HT-29 (cell line): ENCODE measurements around the gene S1PR2. TPM values are rescaled to one million over a fixed set of nuclear protein-coding genes. Genes with fewer than 3 reads are reported as not detected.
"Not testable (repeated sequence)": the region's sequence is repeated elsewhere in the genome, so short reads cannot be mapped to it uniquely, and the experiment has no call there.

Experiments used
- DNase-seq: peaks from one replicate; pipeline ENCODE4 v3.0.0-alpha.2; 2015; ENCODE audit warnings: low spot score
- total RNA-seq: library from RNA; depleted of rRNA; stranded (reverse); fragments of >200 nt; shearing (Covaris generic); gene quantifications from 2 replicates; pipeline ENCODE4 v1.2.3, GENCODE V29; 2014

S1PR2 gene
- total RNA-seq, 1 experiment from 2014 or later, result 1.4 TPM

DNA sequence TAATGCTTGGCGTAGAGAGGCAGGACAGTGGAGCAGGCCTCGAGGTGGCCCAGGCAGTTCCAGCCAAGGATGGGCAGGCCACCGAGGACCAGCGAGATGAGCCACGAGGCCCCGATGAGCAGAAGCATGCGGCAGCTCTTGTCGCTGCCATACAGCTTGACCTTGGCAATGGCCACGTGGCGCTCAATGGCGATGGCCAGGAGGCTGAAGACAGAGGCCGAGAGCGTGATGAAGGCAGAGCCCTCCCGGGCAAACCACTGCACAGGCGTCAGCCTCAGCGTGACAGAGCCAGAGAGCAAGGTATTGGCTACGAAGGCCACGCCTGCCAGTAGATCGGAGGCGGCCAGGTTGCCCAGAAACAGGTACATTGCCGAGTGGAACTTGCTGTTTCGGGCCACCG lies 6.8 kb downstream of the S1PR2 start:
- no peak for DNase-seq

- DNase-seq, result no peak
These were observed 7.5 kb downstream of the S1PR2 start for GRCh38 chr19:10223488-10224213.

DNA sequence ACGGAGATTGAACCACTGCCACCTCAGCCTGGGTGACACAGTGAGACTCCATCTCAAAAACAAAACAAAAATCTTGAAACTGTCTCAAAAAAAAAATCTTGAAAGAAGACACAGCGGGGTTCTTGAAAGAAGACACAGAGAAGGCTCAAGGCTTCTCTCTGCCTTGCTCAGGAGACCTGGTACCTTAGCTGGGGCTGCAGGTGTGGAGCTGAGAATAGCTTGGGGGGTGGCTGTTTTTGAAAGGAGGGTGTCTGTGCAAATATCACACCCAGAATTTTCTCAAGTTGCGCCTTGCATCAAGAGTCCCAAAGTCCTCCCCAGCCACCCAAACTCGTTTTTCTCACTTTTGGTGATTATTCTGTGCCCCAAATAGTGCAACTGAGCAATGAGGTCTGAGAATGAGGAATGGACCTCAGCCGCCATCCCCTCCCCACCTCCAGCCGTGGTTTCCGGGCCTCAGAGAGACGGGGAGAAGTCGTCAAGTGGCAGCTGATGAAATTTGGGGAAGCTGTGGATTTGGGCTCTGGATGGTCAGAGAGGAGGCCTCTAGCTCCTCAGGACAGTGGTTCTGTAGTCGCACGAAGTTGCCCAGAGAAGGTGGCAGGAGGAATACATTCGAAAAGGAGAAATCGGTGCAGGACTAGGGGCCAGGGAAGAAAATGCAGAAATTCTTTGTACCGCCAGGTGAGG lies 8.8 kb downstream of the S1PR2 start:
- no peak for DNase-seq

DNA sequence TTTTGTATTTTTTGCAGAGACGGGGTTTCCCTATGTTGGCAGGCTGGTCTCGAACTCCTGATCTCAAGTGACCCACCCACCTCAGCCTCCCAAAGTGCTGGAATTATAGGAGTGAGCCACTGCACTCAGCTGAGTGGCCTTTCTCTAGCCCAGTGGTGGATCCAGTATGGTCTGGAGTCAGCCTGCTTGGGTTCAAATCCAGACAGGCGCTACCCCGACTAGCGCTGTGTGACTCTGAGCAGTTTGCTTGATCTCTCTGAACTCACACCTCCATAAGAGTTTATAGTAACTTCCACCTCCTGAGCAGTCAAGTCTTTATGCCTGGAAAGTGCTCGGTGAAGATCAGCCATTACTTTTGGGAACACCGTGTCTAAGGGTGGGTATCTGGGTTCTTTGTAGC lies 10.4 kb downstream of the S1PR2 start:
- no peak for DNase-seq

- DNase-seq, result peak; percentile 52
These were observed 11.5 kb downstream of the S1PR2 start for GRCh38 chr19:10219678-10220077.

GRCh38 chr19:10217085-10217484 lies 14.0 kb downstream of the S1PR2 start:
- no peak for DNase-seq

- DNase-seq, result no peak
These were observed 16.3 kb downstream of the S1PR2 start for GRCh38 chr19:10214784-10215183.

GRCh38 chr19:10211691-10212090 lies 19.4 kb downstream of the S1PR2 start:
- no peak for DNase-seq

GRCh38 chr19:10211061-10211460 lies 20.1 kb downstream of the S1PR2 start:
- no peak for DNase-seq

GRCh38 chr19:10209315-10209714 lies 21.8 kb downstream of the S1PR2 start:
- no peak for DNase-seq

- DNase-seq, result no peak
These were observed 24.1 kb downstream of the S1PR2 start for GRCh38 chr19:10207026-10207425.

DNA sequence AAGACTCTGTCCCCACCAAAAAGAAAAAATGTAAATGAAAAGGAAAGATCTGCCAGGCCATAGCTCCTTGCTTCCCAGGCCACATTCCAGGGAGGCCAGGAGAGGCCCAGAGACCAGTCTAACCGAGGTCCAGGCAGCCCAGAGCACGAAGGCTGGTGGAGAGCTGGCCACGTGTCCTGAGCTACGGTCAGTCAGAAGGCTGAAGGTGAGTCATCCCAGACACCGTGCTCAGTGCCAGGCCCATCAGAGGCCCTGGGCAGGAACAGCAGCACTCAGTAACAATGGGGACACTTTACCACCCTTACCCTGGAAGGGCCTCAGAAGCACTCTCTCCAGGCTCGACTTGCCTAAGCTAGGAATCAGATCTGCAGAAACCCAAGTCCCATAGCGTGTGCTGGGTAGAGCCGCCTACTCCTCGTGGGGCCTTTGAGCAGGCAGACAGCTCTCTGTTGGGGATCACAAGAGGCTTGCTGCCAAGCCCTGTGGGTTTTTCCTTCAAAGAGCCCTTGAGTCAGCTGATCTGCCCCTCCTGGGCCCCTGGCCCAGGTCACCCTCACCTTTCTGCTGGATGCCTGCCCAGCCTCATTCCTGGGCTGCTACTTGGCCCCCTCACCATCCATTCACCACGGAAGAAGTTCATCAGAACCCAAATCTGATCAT lies 24.8 kb downstream of the S1PR2 start:
- peak; percentile 9 for DNase-seq

DNA sequence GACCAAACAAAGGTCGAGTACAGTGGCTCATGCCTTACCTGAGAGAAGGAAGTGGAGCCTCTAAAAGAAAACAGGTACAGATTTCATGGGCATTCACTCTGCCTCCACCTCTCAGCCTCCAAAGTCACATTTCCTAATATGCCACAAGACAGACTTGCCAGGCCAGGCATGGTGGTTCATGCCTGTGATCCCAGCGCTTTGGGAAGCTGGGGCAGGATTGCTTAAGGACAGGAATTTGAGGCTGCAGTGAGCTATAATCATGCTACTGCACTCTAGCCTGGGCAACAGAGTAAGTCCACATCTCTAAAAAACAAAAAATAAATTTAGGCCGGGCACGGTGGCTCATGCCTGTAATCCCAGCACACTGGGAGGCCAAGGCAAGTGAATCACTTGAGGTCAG lies 25.5 kb downstream of the S1PR2 start:
- no peak for DNase-seq

- no peak for DNase-seq
These were observed 27.4 kb downstream of the S1PR2 start for GRCh38 chr19:10203686-10204085.

- DNase-seq, result no peak
These were observed 30.0 kb downstream of the S1PR2 start for GRCh38 chr19:10201176-10201575.

GRCh38 chr19:10200101-10200500 lies 31.0 kb downstream of the S1PR2 start:
- DNase-seq, result not testable (repeated sequence)

DNA sequence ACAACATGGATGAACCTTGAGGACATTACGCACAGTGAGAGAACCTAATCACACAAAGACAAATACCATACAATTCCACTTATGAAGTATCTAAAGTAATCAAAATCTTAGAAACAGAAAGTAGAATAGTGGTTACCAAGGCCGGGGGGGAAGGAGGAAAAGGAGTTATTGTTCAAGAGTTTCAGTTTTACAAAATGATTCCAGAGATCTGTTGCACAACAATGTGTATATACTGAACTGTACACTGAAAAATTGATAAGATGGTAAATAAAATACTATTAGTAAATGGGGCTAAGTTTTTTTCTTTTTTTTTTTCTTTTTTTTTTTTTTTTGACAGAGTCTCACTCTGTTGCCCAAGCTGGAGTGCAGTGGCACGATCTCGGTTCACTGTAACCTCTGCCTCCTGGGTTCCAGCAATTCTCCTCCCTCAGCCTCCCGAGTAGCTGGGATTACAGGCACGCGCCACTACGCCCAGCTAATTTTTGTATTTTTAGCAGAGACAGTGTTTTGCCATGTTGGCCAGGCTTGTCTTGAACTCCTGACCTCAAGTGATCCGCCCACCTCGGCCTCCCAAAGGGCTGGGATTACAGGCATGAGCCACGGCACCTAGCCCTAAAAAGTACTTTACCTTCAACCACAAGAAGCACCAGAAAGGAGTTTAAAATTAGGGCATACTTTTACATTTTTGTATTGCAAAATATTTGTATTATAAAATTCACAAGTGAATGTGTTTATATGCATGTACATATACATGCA lies 32.1 kb downstream of the S1PR2 start:
- DNase-seq, result not testable (repeated sequence)

DNA sequence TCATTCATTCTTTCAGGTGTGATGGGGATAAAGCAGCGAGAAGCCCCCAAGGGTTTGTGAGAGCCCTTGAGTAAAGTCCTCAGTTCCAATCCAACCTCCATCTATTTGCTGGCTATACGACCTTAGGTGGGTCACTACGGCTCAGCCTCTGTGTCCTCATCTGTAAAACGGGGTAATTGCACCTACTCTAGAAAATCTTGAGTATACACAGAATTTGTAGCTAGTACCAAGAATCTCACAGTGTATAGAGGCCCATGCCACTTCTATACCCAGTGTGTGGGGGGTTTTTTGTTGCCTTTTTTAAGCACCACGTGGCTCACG lies 36.0 kb downstream of the S1PR2 start:
- no peak for DNase-seq

- DNase-seq, result peak; percentile 92
These were observed 36.5 kb downstream of the S1PR2 start, which contains the start of gene DNMT1 for GRCh38 chr19:10194500-10195198. DNMT1 (minus strand) TSS chr19:10194953; CDS start chr19:10194899, 54 bp downstream.

DNA sequence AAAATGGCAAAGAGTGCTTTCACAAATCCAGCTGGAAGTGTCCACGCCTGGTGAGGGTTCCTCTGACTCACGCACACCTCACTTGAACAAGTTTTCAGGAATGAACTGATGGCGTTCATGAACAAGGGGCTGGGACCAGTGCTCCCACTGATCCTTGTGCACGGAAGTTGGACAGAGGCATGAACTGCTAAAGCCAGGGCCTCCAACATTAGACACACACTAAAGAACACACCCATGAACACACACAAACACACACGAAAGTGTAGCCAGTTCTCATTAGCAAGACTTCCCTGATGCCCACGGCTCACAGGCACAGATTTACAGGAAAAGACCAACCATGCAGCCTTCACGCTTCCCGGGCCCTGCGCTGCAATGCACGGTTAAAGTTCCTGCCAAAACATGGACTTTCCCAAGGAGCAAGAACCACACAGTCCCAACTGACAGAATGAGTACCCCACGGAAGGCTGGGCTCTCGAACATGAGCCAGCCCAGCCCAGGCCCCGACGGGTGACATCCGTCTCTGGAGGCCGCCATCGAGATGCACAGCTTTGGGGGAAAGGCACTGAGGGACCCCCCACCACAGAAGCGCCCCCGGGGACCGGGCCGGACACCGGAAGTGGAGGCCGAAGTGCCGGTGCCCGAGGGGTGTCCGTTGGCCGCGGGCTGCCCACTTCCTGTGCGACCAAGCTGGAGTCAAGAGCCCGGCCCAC lies 37.2 kb downstream of the S1PR2 start:
- DNase-seq, result peak; percentile 30

DNA sequence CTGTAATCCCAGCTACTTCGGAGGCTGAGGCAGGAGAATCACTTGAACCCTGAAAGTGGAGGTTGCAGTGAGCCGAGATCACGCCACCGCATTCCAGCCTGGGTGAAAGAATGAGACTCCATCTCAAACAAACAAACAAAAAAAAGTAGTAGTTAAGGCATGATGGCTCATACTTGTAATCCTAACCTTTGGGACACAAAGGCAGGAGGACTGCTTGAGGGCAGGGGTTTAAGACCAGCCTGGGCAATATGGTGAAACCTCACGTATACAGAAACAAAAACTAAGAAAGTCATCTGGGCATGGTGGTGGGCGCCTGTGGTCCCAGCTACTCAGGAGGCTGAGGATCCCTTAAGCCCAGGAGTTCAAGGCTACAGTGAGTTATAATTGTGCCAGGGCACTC lies 38.2 kb downstream of the S1PR2 start:
- no peak for DNase-seq
